ENCODE results near the gene ABAT. TPM values are rescaled to one million over a fixed set of nuclear protein-coding genes. Genes with fewer than 3 reads are reported as not detected.

Gene ABAT
- total RNA-seq, 1 donor from 2014 or later: 9.8 TPM

DNA sequence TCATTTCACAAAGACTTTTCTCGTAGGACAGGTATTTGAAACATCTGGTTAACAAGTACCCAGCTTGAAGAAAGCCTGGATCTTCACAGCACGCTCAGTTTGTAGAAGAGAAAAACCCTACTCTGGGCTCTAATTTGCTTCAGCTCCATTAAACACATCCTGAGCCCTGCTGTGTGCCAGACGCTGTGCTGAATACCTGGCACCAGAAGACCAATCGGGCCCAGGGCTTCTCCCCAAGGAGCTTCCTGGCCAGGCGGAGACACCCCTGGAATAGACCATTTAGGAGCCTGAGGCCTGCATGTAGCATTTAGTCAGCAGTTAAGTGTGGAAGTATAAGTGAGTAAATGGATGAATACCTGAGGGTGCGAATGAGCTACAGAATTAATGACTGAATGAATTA is 8.9 kb upstream of the ABAT start:
- DNase-seq: no peak
- intact Hi-C loops (cut with DNase I): loop anchor here (10.0 kb wide), 1 partner anchor 209 kb away; no protein-coding TSS in a partner anchor
- H3K4me3 ChIP-seq: no peak overlapping the region
- no peak for ATAC-seq
- no peaks in the 10 kb centered on the region for H3K4me1 ChIP-seq
- H3K9me3 ChIP-seq: no peaks in the 10 kb centered on the region
- no peaks in the 10 kb centered on the region for H3K27me3 ChIP-seq
- no peak overlapping the region for H3K27ac ChIP-seq
- H3K36me3 ChIP-seq: peaks cover 24% of the 10 kb centered on the region
- TF ChIP-seq, protein P1, sequence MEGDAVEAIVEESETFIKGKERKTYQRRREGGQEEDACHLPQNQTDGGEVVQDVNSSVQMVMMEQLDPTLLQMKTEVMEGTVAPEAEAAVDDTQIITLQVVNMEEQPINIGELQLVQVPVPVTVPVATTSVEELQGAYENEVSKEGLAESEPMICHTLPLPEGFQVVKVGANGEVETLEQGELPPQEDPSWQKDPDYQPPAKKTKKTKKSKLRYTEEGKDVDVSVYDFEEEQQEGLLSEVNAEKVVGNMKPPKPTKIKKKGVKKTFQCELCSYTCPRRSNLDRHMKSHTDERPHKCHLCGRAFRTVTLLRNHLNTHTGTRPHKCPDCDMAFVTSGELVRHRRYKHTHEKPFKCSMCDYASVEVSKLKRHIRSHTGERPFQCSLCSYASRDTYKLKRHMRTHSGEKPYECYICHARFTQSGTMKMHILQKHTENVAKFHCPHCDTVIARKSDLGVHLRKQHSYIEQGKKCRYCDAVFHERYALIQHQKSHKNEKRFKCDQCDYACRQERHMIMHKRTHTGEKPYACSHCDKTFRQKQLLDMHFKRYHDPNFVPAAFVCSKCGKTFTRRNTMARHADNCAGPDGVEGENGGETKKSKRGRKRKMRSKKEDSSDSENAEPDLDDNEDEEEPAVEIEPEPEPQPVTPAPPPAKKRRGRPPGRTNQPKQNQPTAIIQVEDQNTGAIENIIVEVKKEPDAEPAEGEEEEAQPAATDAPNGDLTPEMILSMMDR (IDR thresholded peaks at IDR 0.05): no peak

DNA sequence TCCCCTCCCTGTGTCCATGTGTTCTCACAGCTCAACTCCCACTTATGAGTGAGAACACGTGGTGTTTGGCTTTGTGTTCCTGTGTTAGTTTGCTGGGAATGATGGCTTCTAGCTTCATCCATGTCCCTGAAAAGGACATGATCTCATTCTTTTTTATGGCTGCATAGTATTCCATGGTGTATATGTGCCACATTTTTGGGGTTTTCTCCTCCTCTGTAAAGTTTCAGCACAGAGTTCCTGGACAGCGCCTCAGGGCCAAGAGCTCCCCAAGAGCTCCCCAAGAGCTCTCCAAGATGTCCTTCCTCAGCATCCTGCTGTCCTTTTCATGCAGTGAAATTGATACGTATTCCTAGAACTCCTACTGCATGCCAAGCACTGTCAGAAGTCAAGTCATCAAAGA is 6.9 kb upstream of the ABAT start:
- DNase-seq: no peak
- Histone ChIP-seq H3K4me3 (no peak overlapping the region), H3K4me1 (no peaks in the 10 kb centered on the region), H3K27ac (no peak overlapping the region), H3K36me3 (peaks cover 24% of the 10 kb centered on the region), H3K9me3 (no peaks in the 10 kb centered on the region), H3K27me3 (no peaks in the 10 kb centered on the region)
- no peak for ATAC-seq
- intact Hi-C loops (cut with DNase I): loop anchor here (10.0 kb wide), 1 partner anchor 207 kb away; no protein-coding TSS in a partner anchor
- TF ChIP-seq, protein P1 (IDR thresholded peaks at IDR 0.05): no peak

DNA sequence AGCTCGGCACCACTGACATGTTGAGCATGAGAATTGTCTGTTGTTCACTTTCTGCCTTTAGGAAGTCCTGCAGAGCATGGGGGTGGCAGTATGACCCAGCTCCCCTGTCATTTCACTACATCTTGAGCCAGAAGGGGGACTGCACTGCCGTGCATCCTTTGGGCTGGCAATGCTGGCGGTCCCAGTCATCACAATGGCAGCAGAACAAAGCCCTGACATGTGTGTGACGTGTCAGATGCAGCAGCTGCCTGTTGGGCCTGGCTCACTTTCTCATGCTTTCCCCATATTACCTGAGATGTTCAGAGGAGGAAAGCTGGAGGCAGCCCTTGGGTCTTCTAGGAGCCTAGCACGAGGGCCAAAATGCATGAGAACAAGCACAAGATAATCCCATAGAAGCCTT is 6.3 kb upstream of the ABAT start:
- H3K27me3 ChIP-seq: no peaks in the 10 kb centered on the region
- H3K9me3 ChIP-seq: no peaks in the 10 kb centered on the region
- no peak overlapping the region for H3K27ac ChIP-seq
- TF ChIP-seq, protein P1 (IDR thresholded peaks at IDR 0.05): no peak
- no peak overlapping the region for H3K4me3 ChIP-seq
- intact Hi-C loops (cut with DNase I): loop anchor here (10.0 kb wide), 1 partner anchor 207 kb away; no protein-coding TSS in a partner anchor
- DNase-seq (no peak), ATAC-seq (no peak)
- no peaks in the 10 kb centered on the region for H3K4me1 ChIP-seq
- H3K36me3 ChIP-seq: peaks cover 24% of the 10 kb centered on the region

DNA sequence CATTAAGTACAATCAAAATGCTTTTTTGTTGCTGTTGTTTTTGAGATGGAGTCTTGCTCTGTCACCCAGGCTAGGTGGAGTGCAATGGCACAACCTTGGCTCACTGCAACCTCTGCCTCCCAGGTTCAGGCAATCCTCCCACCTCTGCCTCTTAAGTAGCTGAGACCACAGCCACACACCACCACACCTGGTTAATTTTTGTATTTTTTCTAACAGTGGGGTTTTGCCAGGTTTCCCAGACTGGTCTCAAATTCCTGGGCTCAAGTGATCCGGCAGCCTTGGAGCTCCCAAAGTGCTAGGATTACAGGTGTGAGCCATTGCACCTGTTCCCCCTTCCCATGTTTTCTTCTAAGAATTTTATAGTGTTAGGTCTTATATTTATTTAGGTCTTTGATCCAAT is 4.9 kb upstream of the ABAT start:
- ATAC-seq: no peak
- H3K4me3 ChIP-seq: no peak overlapping the region
- intact Hi-C loops (cut with DNase I): loop anchor here (10.0 kb wide), 1 partner anchor 205 kb away; no protein-coding TSS in a partner anchor

DNA sequence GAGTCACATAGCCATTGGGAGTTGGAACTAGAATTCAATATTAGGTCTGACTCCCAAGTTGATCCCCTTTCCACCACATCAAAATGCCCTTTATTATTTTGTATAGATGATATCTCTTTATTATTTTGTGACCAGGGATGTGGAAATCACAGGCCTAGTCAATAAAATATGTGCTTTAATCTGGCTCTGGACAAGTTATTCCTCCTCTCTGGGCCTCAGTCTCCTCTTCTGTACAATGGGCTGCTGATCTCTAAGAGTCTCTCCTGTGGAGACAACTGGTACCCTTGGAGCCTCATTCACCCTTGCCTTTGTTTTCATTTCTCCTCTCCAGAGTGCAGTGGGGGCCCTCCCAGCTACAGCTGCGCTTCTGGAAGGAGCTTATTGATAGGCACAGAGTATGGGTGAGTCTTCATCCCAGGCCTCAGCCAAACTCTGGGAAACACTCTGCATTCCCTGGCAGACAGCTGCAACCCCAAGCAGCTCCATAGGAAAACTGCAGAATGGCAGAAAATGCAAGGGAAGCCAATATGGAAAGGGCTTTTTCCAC is 4.3 kb upstream of the ABAT start:
- Histone ChIP-seq H3K36me3 (peaks cover 11% of the 10 kb centered on the region), H3K27ac (no peak overlapping the region), H3K4me3 (no peak overlapping the region), H3K27me3 (no peaks in the 10 kb centered on the region), H3K9me3 (no peaks in the 10 kb centered on the region), H3K4me1 (peaks cover 11% of the 10 kb centered on the region)
- ATAC-seq: no peak
- no peak for DNase-seq
- intact Hi-C loops (cut with DNase I): no loop called here
- TF ChIP-seq, protein P1 (IDR thresholded peaks at IDR 0.05): no peak

More for the DNA sequence above, 4.9 kb upstream of the ABAT start:
- TF ChIP-seq, protein P1 (IDR thresholded peaks at IDR 0.05): no peak
- Histone ChIP-seq H3K36me3 (peaks cover 17% of the 10 kb centered on the region), H3K4me1 (peaks cover 5% of the 10 kb centered on the region), H3K9me3 (no peaks in the 10 kb centered on the region), H3K27me3 (no peaks in the 10 kb centered on the region), H3K27ac (no peak overlapping the region)
- no peak for DNase-seq
